ENCODE measurements around the gene PPM1H.

GRCh38 chr12:62843716-62844115 lies 91.2 kb downstream of the PPM1H start:
- TF ChIP-seq CTCF (IDR thresholded peaks at IDR 0.05) (no peak), EP300 (IDR thresholded peaks at IDR 0.05) (no peak)

Measured in stomach (tissue), 4 donors.